ENCODE results near the gene ATXN7L1.
"Not testable (repeated sequence)": the region's sequence is repeated elsewhere in the genome, so short reads cannot be mapped to it uniquely, and the experiment has no call there.

The ATXN7L1 gene

DNA sequence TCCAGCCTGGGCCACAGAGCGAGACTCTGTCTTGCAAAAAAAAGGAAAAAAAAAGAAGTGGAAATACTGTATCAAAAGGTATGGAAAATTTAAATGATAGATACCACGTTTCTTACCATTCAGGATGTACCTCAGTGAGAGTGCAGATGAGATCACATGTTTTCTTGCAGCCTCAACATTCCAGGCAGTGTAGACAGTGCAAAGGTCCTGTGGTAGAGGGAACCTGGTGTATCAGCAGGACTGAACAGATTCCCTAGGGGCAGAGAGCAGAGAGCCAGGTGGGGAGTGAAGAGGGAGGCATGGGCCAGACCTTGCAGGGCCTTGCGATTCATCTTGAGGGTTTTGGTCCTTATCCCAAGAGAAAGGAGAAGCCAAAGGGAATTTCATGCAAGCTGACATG, 17.7 kb upstream of the ATXN7L1 start:
- H3K27ac ChIP-seq, result no peak overlapping the region
- no peak overlapping the region for H3K4me3 ChIP-seq
- TF ChIP-seq, protein P1, sequence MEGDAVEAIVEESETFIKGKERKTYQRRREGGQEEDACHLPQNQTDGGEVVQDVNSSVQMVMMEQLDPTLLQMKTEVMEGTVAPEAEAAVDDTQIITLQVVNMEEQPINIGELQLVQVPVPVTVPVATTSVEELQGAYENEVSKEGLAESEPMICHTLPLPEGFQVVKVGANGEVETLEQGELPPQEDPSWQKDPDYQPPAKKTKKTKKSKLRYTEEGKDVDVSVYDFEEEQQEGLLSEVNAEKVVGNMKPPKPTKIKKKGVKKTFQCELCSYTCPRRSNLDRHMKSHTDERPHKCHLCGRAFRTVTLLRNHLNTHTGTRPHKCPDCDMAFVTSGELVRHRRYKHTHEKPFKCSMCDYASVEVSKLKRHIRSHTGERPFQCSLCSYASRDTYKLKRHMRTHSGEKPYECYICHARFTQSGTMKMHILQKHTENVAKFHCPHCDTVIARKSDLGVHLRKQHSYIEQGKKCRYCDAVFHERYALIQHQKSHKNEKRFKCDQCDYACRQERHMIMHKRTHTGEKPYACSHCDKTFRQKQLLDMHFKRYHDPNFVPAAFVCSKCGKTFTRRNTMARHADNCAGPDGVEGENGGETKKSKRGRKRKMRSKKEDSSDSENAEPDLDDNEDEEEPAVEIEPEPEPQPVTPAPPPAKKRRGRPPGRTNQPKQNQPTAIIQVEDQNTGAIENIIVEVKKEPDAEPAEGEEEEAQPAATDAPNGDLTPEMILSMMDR (IDR thresholded peaks at IDR 0.05), result no peak
- DNase-seq (ENCODE audit: low spot score), result no peak

DNA sequence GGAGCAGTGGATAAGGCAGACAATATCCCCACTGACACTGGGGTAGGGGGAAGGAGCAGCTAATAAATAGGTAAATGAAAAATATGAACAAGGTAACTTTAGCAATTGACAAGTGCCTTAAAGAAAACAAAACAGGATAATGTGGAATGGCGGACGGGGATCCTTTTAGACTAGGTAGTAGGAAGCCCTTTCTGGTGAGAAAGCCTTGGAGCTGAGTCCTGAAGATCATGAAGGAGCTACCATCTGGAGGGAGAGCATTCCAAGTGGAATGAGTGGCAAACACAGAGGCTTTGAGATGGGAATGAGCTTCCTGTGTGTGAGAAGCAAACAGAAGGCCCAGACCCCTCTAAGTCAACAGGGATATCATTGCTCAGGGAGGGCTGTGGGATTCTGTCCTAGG, 16.0 kb upstream of the ATXN7L1 start:
- Histone ChIP-seq H3K4me3 (no peak overlapping the region), H3K27ac (no peak overlapping the region)
- TF ChIP-seq, protein P1 (IDR thresholded peaks at IDR 0.05), result no peak
- no peak for DNase-seq (ENCODE audit: low spot score)

DNA sequence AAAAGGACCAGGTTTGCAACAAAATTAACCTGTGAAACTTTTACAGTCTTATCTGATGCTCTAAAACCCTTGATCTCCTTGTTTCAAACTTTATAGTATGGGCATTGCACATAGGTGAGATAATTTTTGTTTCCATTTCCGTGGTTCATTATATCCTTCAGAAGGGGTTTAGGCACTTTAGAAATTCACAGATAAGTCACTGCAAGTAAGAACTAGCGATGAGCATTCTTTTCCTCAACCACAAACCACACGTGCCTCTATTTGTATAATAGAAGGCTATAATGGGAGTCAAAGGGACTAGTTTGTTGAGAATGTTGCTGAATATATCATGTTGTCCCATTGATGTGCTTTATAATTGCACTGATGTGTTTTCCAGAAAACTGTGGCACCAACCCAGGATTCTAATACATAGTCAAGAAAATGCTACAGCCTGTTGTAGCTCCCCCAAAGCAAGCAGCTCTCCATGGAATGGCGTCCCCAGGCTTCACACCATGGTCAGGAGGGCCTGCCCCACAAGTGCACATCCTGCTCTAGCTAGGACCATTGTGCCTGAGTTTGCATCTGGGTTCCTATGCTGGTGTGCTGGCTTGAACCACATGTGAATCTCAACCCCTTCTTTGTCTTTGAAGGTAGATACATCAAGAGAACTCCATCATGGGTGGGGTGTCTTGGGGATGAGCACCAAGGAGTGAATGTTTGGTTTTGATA, 14.0 kb upstream of the ATXN7L1 start:
- TF ChIP-seq, protein P1 (IDR thresholded peaks at IDR 0.05), result no peak
- DNase-seq (ENCODE audit: low spot score), result no peak
- no peak overlapping the region for H3K4me3 ChIP-seq
- no peak overlapping the region for H3K27ac ChIP-seq

DNA sequence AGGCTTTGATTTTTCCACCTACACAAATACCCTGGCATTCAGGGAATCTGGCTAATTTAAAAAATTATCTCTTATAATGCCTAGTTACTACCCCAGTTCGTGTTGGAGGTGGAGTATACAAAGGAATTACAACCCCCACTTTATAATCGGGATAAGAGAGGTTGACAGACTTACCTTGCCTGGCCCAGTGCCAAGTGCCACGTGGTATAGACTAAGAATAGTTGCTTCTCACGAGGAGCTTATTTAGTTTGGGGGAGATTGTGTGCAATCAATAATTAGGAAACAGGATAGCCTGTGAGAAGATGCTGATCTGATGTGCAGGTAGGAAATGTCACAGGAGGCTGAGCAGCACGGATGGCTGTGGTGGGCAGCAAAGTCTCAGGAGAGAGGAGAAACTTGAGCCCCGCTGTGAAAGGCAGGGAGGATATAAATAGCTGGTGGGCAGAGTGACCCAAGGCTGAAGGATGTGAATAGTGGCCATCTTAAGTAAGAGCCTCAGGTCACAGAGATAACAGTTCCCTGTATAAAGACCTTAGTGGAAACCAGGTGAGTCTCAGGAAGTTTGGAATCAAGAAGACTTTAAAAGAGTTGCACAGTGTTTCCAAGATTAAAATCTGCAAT, 11.3 kb upstream of the ATXN7L1 start:
- DNase-seq (ENCODE audit: low spot score), result no peak
- TF ChIP-seq, protein P1 (IDR thresholded peaks at IDR 0.05), result no peak
- Histone ChIP-seq H3K27ac (no peak overlapping the region), H3K4me3 (no peak overlapping the region)

DNA sequence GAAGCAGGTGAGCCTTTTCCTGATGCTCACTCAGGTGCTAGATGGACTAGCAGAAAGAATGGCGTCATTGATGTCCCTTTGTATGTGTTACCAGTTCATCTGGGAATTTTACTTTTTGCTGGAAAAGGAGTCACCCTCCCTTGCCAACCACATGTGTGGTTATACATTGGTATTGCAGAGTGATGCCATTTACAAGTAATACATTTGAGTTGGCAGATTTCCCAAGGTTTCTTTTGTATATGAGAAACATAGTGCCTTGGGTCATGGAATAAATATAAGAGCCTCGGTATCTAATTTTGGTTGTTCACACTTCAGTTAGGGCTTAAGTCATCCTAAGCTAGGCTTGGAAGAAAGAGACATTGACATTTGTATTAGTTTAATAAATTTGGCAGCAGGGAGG, 10.4 kb upstream of the ATXN7L1 start:
- TF ChIP-seq, protein P1 (IDR thresholded peaks at IDR 0.05), result no peak
- no peak overlapping the region for H3K4me3 ChIP-seq
- no peak for DNase-seq (ENCODE audit: low spot score)
- H3K27ac ChIP-seq, result no peak overlapping the region

DNA sequence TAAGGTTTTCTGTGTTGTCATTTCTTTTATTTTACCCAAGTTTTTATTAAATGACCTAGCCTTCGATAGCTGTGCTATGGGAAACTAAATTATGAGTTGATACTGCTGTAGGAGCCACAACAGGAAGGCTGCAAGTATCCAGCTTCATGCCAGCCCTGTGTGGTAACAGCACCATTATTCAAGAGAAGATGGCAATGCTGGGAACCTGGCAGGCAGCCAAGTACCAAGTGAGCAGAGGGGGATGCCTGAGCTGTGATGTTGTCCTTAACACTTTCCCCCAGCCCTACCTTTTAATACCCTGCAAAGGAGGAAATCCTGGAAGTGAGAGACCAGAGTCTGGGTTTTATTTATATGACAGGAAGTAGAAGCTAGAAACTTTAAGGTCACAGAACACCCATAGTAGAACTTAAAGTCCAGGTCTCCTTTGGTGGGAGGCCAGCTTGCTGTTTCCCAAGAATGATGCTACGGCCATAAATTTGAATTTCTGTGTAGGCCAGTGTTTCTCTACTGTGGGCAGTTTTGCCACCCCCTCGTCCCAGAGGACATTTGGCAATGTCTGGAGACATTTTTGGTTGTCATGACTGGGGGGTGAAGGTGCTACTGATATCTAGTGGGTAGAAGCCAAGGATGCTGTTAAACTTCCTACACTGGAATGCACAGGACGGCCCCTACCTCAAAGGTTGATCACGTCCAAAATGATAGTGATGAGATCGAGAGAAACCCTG, 9.2 kb upstream of the ATXN7L1 start:
- TF ChIP-seq, protein P1 (IDR thresholded peaks at IDR 0.05), result no peak
- DNase-seq (ENCODE audit: low spot score), result no peak
- no peak overlapping the region for H3K27ac ChIP-seq
- H3K4me3 ChIP-seq, result no peak overlapping the region

DNA sequence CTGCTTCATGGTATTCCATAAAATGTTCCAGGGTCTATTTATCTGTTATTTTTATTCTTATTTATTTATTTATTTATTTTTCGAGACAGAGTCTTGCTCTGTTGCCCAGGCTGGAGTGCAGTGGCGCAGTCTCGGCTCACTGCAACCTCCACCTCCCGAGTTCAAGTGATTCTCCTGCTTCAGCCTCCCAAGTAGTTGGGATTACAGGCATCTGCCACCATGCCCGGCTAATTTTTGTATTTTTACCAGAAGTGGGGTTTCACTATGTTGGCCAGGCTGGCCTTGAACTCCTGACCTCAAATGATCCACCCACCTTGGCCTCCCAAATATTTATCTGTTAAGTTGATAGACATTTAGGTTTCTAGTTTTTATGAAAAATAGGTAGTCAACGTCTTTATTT, 6.8 kb upstream of the ATXN7L1 start:
- H3K4me3 ChIP-seq; H3K27ac ChIP-seq; DNase-seq (ENCODE audit: low spot score): not testable (repeated sequence)

All from coronary artery (tissue), 2 donors.